Measurements from ENCODE around the gene CYP2J2. TPM values are rescaled to one million over a fixed set of nuclear protein-coding genes. Genes with fewer than 3 reads are reported as not detected.
"Not testable (repeated sequence)": the region's sequence is repeated elsewhere in the genome, so short reads cannot be mapped to it uniquely, and the experiment has no call there.

CYP2J2 gene, protein sequence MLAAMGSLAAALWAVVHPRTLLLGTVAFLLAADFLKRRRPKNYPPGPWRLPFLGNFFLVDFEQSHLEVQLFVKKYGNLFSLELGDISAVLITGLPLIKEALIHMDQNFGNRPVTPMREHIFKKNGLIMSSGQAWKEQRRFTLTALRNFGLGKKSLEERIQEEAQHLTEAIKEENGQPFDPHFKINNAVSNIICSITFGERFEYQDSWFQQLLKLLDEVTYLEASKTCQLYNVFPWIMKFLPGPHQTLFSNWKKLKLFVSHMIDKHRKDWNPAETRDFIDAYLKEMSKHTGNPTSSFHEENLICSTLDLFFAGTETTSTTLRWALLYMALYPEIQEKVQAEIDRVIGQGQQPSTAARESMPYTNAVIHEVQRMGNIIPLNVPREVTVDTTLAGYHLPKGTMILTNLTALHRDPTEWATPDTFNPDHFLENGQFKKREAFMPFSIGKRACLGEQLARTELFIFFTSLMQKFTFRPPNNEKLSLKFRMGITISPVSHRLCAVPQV
- total RNA-seq: 0.58 and 1.0 TPM in 2 replicates
- long read RNA-seq, partial matches to known transcripts: 0 of 4 reads
- long read RNA-seq, other reads (novel, unspliced or antisense): 0 of 4 reads

DNA sequence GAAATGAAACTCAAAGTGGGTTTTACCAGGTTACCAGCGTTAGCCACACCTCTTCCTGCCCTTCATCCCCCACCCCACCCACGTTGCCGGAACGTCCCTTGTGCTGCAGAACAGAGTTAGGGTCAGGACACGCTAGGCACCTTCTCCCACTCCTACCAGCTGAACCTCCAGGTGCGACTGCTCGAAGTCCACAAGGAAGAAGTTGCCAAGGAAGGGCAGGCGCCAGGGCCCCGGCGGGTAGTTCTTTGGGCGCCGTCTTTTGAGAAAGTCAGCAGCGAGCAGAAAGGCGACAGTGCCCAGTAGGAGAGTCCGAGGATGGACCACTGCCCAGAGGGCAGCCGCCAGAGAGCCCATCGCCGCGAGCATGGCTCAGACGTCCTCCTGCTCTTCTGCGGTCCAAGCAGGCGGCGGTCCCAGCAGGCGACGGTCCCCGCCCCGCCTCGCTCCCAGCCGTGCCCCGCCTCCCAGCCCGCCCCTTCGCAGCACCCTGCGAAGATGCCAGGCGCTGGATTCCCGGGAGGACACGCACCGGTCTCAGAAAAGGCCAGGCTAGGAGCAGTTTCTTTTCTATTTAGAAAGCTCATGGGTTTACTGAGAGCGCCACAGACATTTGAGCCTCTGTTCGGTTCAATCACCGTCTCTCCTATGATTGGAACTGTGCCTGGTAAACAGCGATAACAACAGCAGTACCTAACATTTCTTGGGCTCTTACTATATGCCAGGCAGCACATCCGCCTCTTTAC lies at the start of gene CYP2J2:
Gene CYP2J2 (minus strand): TSS at position 393 of the 743 bp plus-strand sequence. CDS start 27 bp downstream, at position 366.
- no peaks in the 10 kb centered on the region for H3K36me3 Mint-ChIP-seq (ENCODE audit: insufficient read depth)
- peaks cover 21% of the 10 kb centered on the region for H3K27me3 Mint-ChIP-seq
- H3K9me3 Mint-ChIP-seq (ENCODE audit: low read depth): peaks cover 10% of the 10 kb centered on the region
- no peak within 1 kb of the TSS for H3K27ac Mint-ChIP-seq
- H3K4me3 Mint-ChIP-seq (ENCODE audit: low read depth): peak within 1 kb of the TSS; percentile 71
- H3K4me1 Mint-ChIP-seq (ENCODE audit: low read depth): peaks cover 6% of the 10 kb centered on the region
- DNase-seq (ENCODE audit: low spot score, unreplicated experiment): peak; percentile 29
- TF ChIP-seq, protein P1, sequence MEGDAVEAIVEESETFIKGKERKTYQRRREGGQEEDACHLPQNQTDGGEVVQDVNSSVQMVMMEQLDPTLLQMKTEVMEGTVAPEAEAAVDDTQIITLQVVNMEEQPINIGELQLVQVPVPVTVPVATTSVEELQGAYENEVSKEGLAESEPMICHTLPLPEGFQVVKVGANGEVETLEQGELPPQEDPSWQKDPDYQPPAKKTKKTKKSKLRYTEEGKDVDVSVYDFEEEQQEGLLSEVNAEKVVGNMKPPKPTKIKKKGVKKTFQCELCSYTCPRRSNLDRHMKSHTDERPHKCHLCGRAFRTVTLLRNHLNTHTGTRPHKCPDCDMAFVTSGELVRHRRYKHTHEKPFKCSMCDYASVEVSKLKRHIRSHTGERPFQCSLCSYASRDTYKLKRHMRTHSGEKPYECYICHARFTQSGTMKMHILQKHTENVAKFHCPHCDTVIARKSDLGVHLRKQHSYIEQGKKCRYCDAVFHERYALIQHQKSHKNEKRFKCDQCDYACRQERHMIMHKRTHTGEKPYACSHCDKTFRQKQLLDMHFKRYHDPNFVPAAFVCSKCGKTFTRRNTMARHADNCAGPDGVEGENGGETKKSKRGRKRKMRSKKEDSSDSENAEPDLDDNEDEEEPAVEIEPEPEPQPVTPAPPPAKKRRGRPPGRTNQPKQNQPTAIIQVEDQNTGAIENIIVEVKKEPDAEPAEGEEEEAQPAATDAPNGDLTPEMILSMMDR (IDR thresholded peaks at IDR 0.05; ENCODE audit: unreplicated experiment): no peak

DNA sequence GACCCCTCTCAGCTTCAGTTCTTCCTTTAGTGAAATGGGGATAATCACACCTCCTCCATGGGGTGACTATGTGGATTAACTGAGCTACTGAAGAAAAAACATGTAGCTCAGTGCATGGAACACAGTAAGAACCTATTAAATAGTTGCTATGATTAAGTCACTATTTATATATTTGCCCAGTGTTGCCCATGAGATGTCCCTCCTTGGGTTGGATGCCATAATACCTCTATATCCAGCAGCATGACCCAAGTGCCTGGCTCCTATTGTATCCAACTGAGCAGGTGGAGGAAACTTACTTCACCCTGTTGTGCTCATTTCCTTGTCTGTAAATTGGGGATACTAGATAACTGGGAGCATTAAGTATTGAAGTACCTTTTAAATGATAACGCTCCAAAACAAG lies 47.1 kb upstream of the CYP2J2 start:
- no peaks in the 10 kb centered on the region for H3K9me3 Mint-ChIP-seq (ENCODE audit: low read depth)
- DNase-seq (ENCODE audit: low spot score, unreplicated experiment): no peak
- H3K4me3 Mint-ChIP-seq (ENCODE audit: low read depth): no peak overlapping the region
- H3K27ac Mint-ChIP-seq: no peak overlapping the region
- H3K4me1 Mint-ChIP-seq (ENCODE audit: low read depth): peaks cover 2% of the 10 kb centered on the region
- TF ChIP-seq, protein P1 (IDR thresholded peaks at IDR 0.05; ENCODE audit: unreplicated experiment): no peak
- H3K36me3 Mint-ChIP-seq (ENCODE audit: insufficient read depth): no peaks in the 10 kb centered on the region
- H3K27me3 Mint-ChIP-seq: peaks cover 41% of the 10 kb centered on the region

DNA sequence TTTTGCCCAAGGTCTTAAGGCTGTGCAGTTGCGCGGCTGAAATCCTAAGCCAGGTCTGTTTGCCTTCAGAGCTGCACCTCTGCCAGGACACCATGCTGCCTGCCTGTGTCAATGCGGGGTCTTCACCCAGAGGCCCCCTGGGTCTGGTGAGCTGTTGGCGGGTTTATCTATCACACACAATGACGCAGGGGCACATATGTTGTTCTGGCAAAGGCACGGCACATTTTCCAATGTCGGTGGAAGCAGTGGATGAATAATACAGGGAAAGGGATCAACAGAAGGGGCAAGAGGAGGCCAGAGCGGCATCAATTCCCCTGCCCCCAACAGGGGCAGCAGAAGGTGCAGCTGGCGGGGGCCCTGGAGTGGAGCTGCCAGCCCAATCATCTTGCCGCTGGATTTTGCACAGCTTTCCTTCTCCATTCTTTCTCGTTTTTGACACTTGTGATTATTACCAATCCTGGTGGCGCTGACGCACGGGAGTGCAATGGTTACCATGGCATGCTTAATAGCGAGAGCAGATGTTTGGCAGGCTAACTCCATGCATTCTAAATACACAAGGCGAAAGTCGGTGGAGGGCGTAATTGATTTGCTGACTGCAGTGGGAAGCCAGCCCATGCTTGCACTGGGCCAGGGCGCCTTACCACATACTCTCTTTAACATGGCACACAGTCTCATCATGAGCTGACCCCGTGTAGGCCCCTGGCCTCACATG lies 45.8 kb upstream of the CYP2J2 start:
- Mint-ChIP-seq H3K27me3 (peaks cover 41% of the 10 kb centered on the region), H3K9me3 (ENCODE audit: low read depth) (no peaks in the 10 kb centered on the region), H3K4me3 (ENCODE audit: low read depth) (no peak overlapping the region), H3K36me3 (ENCODE audit: insufficient read depth) (no peaks in the 10 kb centered on the region), H3K4me1 (ENCODE audit: low read depth) (peaks cover 6% of the 10 kb centered on the region), H3K27ac (no peak overlapping the region)
- TF ChIP-seq, protein P1 (IDR thresholded peaks at IDR 0.05; ENCODE audit: unreplicated experiment): no peak
- DNase-seq (ENCODE audit: low spot score, unreplicated experiment): no peak

DNA sequence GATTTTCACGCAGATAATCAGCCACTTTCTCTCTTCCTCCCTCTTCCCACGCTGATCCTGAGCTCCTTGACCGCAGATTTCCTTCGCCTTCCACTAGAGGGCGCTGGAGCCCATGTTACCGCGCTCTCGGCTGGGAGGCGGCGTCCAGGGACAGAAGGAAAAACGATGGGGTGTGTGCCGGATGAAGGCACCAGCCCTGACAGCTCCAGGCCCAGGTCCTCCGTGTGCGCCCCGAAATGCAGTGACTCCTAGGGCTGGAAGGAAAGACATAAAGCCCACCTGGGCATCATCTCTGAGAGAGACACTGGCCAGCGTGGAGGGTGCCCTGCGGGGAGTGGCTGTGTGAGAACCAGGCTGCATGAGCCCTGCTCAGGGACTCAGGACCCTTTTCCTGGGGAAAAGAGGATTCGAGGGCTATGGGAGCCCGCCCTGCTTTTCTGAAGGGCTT lies 44.9 kb upstream of the CYP2J2 start:
- H3K27ac Mint-ChIP-seq: no peak overlapping the region
- H3K36me3 Mint-ChIP-seq (ENCODE audit: insufficient read depth): no peaks in the 10 kb centered on the region
- TF ChIP-seq, protein P1 (IDR thresholded peaks at IDR 0.05; ENCODE audit: unreplicated experiment): peak; percentile 95
- no peak overlapping the region for H3K4me3 Mint-ChIP-seq (ENCODE audit: low read depth)
- H3K9me3 Mint-ChIP-seq (ENCODE audit: low read depth): no peaks in the 10 kb centered on the region
- peak; percentile 66 for DNase-seq (ENCODE audit: low spot score, unreplicated experiment)
- H3K4me1 Mint-ChIP-seq (ENCODE audit: low read depth): peaks cover 8% of the 10 kb centered on the region
- H3K27me3 Mint-ChIP-seq: peaks cover 36% of the 10 kb centered on the region

DNA sequence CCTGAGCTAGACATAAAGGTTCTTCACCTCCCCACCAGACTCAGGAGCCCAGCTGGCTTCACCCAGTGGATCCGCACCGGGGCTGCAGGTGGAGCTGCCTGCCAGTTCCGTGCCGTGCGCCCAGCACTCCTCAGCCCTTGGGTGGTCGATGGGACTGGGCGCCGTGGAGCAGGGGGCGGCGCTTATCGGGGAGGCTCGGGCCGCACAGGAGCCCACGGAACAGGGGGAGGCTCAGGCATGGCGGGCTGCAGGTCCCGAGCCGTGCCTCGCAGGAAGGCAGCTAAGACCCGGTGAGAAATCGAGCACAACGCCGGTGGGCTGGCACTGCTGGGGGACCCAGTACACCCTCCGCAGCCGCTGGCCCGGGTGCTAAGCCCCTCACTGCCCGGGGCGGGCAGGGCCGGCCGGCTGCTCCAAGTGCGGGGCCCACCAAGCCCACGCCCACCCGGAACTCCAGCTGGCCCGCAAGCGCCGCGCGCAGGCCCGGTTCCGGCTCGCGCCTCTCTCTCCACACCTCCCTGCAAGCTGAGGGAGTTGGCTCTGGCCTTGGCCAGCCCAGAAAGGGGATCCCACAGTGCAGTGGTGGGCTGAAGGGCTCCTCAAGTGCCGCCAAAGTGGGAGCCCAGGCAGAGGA lies 43.1 kb upstream of the CYP2J2 start:
- H3K36me3 Mint-ChIP-seq (ENCODE audit: insufficient read depth); DNase-seq (ENCODE audit: low spot score, unreplicated experiment); H3K4me3 Mint-ChIP-seq (ENCODE audit: low read depth); H3K4me1 Mint-ChIP-seq (ENCODE audit: low read depth); H3K9me3 Mint-ChIP-seq (ENCODE audit: low read depth); H3K27ac Mint-ChIP-seq: not testable (repeated sequence)
- H3K27me3 Mint-ChIP-seq: peaks cover 26% of the 10 kb centered on the region

DNA sequence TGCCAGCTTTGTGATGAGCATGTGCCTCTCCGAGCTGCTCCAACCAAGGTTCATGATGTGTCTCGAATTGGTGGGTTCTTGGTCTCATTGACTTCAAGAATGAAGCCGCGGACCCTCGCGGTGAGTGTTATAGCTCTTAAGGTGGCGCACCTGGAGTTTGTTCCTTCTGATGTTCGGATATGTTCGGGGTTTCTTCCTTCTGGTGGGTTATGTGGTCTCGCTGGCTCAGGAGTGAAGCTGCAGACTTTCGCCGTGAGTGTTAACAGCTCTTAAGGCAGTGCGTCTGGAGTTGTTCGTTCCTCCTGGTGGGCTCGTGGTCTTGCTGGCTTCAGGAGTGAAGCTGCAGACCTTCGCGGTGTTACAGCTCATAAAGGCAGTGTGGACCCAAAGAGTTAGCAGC lies 42.2 kb upstream of the CYP2J2 start:
- H3K4me1 Mint-ChIP-seq (ENCODE audit: low read depth); H3K36me3 Mint-ChIP-seq (ENCODE audit: insufficient read depth); DNase-seq (ENCODE audit: low spot score, unreplicated experiment); H3K9me3 Mint-ChIP-seq (ENCODE audit: low read depth); H3K27ac Mint-ChIP-seq; H3K4me3 Mint-ChIP-seq (ENCODE audit: low read depth): not testable (repeated sequence)
- H3K27me3 Mint-ChIP-seq: peaks cover 20% of the 10 kb centered on the region
